HK-2 (cell line): ENCODE measurements around the gene USH2A.
"Not testable (repeated sequence)": the region's sequence is repeated elsewhere in the genome, so short reads cannot be mapped to it uniquely, and the experiment has no call there.

Experiments used
- DNase-seq: peaks from one replicate; pipeline ENCODE4 v3.0.0-alpha.2; 2018; ENCODE audit not compliant: unreplicated experiment

Gene USH2A

DNA sequence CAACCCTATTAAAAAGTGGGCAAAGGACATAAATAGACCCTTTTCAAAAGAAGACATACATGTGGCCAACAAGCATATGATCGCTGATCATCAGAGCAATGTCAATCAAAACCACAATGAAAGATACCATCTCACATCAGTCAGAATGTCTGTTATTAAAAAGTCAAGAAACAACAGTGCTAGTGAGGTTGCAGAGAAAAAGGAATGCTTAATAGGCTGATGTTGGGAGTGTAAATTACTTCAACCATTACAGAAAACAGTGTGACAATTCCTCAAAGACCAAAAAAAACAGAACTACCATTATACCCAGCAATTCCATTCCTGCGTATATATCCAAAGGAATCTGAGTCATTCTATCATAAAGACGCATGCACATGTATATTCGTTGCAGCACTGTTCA, 13.2 kb downstream of the USH2A start:
- DNase-seq = no peak

DNA sequence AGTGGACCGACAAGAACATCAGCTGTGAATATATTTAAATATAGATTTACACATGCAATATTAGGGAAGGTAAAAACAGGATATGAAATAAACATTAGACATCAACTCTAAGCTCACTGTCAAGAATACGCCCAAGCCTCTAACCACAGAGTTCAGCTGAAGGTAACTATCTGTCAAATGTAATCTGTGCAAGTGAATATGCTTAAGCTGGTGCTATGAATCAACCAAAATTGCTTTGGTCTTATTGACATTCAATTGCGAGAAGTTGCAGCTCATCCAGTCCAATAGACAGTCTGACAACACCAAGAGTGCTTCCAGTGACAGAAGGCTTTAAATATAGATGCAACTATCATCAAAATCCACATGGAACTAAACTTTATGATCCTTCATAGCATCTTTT, 32.3 kb downstream of the USH2A start:
- DNase-seq = no peak

DNA sequence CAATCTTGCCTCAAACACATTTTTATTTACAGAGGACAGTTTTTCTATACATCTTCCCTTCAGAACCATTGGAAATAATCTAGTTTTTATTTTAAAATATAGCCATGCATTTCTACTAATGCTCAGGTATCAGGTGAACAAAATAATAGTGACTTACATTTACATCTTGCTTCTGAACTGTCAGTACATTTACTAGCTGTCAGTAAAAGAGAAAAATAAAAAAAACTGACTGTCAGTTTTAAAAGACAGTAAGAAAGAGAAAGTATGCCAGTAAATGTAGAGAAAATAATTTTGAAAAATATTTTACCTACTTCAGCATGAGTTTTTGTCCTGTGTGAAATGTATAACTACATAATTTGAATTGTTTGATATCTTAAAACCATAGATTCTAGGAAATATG, 33.5 kb downstream of the USH2A start:
- no peak for DNase-seq

DNA sequence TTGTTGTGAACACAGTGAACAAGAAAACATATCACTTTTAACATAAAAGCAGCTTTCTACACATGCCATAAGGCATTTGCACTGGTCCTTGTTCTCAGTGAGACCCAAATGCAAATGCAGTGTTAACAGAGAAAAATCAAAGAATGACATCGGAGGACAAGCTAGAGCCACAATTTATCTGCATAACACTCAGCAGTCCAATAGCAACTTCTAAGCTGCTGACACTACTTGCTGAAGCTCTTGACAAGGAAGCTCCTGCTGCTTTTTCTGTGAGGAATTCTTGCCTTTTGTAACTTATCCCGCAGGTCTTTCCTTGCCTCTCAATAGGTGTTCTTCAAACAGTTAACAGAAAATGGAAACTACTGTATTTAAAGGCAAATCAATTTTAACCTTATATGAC, 34.7 kb downstream of the USH2A start:
- no peak for DNase-seq

DNA sequence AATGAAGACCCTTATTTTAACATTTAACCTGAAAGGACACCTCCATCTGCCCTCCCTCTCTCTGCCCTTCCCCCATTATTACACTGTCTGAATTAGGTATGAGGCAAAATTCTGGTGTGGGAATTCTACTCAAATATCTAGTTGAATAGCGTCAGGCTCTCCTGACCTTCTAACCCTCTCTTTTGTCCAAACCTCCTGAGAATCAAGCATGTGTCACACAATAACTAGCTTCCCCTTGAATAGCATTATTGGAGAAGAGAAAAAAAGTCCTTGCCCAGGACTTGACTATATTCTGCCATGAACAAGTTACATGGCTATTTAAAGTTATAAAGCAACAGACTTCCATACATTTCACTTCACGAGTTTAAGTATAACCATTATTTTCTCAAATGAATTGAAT, 35.5 kb downstream of the USH2A start:
- no peak for DNase-seq

DNA sequence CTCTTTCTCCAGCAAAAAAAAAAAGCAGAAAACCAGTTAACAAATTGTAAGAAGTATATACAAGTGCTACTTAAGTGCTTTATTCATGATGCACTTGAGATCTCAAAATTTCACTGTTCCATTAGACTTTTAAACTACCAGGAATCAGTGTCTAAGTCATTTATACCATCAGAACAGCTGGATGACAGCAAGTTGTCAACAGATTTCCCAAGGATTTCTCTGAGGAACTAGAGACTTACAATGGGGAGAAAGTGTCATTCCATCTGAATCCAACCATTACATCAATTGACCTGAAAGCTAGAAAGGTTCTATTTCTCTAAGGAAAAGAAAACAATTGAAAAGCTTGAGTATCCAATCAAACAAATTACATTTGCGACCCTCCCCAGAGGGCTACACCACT, 43.8 kb downstream of the USH2A start:
- no peak for DNase-seq

DNA sequence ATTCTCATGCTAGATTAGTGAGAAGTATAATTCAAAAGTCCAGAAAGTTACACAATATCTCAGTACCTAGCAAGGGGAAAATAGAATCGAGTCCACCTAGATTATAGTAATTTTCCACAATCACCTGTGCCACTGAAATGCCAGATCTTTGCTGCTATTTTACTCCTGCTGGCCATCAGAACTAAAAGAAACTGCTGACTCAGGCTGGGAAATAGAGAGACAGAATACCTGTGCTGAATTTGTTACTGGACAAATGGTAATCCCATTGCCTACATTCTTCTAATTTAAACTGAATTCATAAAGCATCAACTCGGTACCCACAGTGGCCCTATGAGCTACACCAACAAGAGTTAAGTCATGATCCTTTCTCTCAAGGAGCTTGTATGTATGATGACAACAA, 55.0 kb downstream of the USH2A start:
- DNase-seq = no peak

DNA sequence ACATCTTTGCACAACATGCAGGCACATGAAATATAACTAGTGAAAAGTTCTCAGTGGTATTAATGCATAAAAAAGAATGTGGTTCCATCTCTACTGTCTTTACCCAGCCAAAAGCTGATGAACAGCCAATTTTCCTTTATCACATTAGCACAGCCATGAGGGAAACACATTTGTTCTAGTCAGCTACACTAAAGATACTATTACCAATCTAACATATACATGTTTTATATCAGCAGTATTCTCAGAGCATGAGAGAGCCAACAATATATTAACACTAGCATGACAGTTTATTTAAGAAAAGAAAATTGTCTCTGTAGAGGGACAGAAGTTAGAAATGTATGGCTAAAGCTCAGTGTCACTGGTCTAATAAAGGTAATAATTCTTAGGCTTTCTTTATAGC, 56.3 kb downstream of the USH2A start:
- DNase-seq = no peak

DNA sequence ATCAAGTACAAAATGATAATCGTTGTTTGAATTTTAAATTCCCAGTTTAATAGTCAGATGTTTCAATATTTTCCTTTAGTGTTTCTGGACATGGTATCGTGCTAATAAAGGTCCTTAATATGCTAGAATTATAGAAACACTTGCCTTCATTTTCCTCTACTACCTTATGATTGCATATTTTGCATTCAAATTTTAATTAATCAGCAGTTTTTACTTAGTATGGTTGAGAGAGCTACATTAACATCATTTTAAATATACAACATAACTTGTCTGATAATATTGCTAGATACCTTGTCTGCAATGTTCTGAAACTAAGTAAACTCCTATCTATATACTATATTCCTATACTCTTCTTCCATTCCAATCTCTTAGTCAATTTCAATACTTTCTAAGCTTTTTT, 66.3 kb downstream of the USH2A start:
- no peak for DNase-seq

DNA sequence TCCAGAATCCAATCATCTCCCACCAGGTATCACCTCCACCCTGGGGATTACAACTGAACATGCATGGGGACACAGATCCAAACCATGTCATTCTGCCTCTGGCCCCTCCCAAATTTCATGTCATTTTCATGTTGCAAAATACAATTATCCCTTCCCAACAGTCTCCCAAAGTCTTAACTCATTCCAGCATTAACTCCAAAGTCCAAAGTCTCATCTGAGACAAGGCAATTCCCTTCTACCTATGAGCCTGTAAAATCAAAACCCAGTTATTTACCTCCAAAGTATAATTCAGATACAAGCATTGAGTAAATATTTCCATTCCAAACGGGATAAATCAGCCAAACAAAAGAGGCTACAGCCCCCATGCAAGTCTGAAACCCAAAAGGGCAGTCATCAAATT, 73.1 kb downstream of the USH2A start:
- DNase-seq = no peak

DNA sequence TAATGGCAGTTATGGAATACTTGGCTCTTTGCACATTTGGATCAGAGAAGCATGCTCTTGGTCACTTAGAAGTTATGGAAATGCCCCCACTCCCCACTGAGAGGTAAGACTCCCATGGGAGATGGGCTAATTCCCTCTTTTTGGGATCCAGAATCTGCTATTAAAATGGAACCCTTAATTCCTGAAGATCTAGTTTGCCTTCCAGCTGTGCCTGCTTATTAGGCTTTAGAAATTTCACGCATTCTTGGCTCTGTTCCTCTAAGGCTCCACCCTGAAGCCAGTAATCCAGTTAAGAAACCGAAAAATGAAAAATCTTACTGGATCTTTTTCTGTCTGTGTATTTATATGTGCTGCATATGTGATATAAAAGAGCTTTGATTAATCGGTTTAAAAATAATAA, 76.7 kb downstream of the USH2A start:
- no peak for DNase-seq

DNA sequence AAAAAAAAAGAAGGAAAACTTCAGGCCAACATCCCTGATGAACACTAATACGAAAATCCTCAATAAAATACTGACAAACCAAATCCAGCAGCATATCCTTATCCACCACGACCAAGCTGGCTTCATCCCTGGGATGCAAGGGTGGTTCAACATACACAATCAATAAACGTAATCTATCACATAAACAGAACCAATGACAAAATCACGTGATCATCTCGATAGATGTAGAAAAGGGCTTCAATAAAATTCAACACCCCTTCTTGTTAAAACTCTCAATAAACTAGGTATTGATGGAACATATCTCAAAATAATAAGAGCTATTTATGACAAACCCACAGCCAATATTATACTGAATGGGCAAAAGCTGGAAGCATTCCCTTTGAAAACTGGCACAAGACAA, 82.7 kb downstream of the USH2A start:
- DNase-seq = not testable (repeated sequence)

DNA sequence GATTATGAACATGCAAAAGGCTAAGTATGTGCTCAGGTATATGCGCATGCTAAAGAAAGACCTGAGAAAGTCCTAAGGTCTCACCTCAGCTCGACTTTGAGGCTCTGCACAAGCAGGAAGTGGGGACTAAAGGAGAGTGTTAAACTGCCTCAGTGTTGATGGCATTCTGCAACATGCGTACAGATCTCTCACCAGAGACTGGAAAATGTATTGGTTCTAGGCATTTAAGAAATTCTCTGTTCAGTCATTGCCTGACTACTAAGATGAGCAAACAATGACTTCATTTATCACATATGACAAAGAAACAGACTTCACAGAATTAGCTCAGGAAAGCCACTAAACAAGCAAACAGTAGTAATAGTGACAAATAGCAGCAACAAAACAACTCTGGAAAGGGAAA, 90.8 kb downstream of the USH2A start:
- no peak for DNase-seq

DNA sequence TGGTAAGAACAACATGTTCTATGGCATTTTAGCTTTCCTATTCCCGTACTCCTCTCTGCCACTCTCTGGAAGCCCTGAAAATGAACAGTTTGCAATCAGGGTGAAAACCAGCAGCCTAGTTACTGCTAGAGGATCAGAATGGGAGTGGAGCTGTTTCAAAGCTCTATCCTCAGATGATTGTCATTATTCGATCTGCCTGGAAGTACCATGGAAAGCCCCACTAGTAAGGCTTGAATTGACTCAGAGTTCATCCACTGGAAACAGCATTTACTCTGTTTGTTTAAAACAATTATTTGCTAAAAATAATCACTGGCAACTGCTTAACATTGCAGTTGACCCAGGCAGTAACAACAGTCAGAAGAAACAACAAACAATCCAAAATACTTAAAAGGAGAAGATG, 91.2 kb downstream of the USH2A start:
- no peak for DNase-seq

DNA sequence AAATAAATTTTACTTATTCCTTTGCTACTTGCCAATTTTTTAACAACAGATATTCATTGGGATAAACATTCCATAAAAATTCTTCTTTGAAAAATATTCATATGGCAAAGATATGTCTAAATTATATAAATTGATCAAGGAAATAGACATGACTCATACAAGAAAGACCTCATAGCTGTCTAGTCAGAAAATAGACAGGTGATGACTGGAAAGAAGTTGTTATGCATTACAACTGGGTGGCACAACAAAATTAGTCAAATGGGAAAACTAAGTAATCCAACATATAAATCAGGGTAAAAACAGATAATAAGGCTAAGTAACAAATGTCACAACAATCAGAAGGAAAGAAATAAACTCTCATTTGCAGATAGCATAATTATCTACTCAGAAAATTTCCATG, 92.0 kb downstream of the USH2A start:
- no peak for DNase-seq

DNA sequence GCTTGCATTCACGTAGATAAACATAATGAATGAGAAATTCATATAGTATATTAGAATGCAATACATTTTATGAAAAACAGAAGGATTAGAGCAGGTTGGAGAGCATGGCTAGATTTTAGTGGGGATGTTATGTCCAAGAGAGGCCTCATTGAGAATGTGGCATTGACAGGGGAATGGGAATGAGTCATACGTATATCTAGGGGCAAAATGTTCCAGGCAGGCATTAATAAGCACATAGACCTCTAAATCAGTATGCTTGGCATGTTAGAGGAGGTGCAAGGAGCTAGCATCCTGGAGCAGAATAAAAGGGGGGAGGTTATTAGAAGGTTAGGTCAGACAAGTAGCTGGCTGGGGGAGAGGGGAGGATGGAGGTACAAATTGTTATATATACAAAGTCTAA, 93.0 kb downstream of the USH2A start:
- no peak for DNase-seq

DNA sequence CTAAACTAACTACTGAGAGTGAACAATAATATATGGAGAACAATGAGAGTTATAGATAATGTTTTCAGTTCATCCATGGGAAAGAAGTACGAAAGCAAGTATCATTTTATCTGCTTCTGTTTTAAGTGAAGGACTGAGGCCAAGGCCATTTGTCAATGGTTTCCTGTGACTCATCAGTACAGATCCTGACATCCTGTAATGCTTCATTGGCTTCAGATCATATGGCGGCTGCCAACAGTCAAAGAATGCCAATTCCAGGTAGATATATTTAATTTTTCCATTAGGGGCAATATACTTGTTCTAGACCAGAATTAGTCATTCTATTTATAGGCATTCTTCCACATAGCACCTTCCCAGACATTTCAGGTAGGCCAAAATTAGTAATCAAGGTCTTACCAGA, 97.3 kb downstream of the USH2A start:
- DNase-seq = no peak

DNA sequence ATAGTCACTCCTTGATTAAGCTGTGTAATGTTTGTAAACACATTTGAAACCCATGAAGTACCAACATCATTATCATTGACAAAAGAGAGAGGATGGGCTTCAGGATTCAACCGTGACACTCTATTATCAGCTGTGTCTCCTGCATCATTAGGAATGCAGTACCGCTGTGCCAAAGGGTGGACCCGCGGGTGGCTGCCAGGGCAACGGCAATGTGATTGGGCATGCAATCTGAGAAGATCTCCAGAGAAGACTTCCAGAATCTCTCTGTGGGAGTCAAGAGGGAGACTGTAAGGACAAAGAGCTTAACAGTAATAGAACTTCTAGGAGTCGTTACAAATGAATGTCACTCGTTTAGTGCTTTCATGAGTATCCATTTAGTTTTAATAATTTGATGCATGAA, 97.9 kb downstream of the USH2A start:
- DNase-seq = no peak

DNA sequence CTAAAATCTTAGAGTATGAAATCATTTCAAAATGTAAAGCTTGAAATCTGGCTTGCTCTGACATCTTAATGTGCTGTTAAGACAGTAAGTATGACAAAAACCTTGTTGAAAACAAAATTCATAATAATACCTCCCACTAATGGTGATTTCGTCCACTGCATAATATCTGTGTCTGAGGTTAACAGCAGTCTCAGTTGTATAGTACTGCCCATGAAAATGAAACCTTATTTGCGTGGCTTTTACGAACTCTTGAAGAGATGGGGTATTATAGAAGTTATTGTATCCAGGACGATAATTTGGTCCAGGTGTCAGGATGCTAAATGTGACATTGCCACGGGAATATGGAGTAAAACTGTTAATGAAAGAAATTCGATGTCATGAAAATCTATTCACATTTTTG, 99.9 kb downstream of the USH2A start:
- no peak for DNase-seq

DNA sequence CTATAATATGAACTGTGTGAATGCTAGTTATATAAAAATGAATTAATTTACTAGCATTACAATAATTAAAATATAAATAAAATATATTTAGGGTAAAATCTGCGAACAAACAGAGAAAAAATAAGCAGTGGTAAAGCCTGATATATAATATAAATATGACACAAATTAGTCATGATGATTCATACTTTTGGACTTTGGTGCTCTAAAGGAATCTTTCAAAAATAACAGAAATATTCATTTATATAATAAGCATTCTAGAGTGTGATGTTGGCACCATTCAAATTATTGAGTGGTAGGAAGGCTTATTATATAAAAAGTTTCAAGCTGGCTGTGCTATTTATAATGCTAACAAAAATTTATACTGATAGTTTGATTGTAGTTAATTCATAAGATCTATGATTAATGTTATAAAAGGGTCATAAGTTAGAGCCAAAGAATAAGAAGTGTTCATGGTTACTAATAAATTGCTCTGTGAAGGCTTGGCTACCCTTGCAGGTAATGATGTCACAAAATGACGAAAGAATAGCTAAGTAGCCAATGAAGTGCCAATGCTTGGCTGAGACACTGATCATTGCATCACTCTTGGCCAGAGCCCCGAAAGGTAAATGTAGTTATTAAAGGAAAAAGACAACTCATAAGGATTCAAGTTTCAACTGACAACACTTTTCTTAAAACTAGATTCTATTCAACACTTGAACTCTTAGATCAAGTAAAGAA, 108.7 kb downstream of the USH2A start:
- DNase-seq = no peak

DNA sequence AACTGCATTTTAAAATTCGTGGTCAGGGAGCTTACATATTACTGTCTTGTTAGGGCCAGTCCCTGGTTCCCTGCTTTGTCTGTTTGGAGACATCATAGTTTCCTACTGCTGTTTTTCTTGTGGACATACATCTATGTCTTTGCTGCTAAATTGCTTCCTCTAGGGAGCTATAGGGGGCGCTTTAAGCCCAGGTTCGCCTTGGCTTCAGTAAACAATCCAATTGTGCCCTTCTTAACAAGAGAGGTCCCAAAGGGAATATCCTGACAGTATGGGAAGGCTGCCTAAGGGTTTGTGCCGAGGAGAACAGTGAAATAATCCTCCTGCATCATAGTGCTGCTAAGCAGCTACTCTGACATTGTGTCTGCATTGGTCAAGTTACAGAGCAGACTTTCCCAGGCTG, 112.5 kb downstream of the USH2A start:
- peak; percentile 38 for DNase-seq

DNA sequence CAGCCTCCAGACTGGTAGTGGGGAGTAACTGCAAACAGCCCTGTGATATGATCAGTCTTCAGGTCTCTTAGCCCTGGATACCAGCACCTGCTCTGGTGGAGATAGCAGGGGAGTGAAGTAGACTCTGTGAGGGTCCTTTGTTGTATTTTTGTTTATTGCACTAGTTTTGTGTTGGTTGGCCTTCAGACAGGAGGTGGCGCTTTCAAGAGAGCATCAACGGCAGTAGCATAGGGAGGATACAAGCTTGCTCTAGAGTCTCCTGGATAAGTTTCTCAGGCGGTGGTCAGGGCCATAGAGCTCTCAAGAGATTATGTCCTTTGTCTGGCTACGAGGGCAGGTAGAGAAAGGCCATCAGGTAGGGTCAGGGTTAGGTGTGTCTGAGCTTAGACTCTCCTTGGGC, 116.4 kb downstream of the USH2A start:
- no peak for DNase-seq

DNA sequence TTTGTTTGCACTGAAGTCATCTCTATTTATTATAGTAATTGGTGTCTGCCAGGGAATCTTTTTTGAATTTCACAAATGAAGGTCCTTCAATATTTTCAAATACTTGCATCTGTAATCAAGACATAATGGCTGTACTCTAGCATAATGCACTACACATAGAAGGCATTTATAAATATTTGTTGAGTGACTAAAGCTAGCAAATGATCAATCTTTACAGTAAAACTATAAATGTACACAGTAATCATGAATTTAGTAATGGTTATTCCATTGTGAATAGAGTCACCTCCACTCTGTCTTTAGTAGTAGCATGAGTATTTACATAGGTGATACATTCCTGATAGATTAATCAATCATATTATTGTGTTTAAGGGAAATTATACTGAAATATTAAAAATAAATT, 119.6 kb downstream of the USH2A start:
- no peak for DNase-seq

DNA sequence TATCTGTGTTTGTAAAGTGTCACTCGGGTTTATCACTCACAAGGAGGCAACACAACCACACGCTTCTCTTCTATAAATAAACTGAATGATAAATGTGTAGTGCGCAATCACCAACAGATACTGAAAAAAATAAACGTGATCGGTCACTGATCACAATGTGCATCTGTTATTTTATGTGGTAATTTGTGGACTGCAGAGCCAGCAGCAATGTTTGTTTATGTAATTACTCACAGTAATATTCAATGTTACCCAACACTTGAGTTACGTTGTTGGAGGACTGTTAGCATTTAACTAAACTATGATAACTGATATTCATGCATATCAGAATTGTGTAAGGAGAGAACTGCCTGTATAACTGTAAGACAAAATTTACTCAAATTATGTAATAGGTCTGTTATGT, 129.6 kb downstream of the USH2A start:
- no peak for DNase-seq

DNA sequence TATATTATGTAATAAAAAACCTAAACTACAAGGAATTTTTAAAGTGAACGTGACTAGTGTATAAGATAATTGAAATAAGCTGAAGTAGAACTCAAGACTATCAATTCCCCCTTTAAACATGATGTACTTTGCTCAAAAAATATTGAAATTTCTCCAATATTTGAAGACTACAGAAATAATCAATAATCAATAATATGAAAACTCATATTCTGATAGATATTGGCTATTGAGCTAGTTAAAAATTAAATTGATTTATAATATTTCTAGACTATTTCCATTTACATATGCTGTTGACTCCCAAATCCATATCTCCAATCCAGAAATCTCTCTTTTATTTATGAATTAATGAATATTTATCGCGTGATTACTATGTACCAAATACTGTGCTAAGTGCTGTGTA, 133.2 kb downstream of the USH2A start:
- DNase-seq = no peak
